NCI-H146 treated with DMSO at 0.1 percent for 48 hours (cell line): ENCODE results near the gene FCN1.
"Not testable (repeated sequence)": the region's sequence is repeated elsewhere in the genome, so short reads cannot be mapped to it uniquely, and the experiment has no call there.

ENCODE experiments used
- DNase-seq: peaks from one replicate; lab custom pipeline; 2025; ENCODE audit not compliant: unreplicated experiment; lab: John Stamatoyannopoulos, UW

Gene FCN1

GRCh38 chr9:134857451-134857850 is 60.3 kb downstream of the FCN1 start:
- not testable (repeated sequence) for DNase-seq

GRCh38 chr9:134855900-134856377 is 61.8 kb downstream of the FCN1 start:
- DNase-seq: no peak
